K562 (cell line): ENCODE measurements around the gene ALAS2.
"Not testable (repeated sequence)": the region's sequence is repeated elsewhere in the genome, so short reads cannot be mapped to it uniquely, and the experiment has no call there.

ENCODE experiments used
- BHLHE40 ChIP-seq: IDR thresholded peaks from 2 replicates; pipeline ENCODE4 v1.6.1; 2011; ENCODE audit warnings: low read length, improper control_type of control experiment
- CLOCK ChIP-seq: fragments of 250-450 bp; sonication (Bioruptor Pico); IDR thresholded peaks from 2 replicates; pipeline ENCODE4 v1.4.0; 2020; ENCODE audit warnings: mild to moderate bottlenecking, moderate library complexity, borderline replicate concordance
- CTCF ChIP-seq, 3 experiments: IDR thresholded peaks in 2 of 3; conservative IDR thresholded peaks in 1 of 3; 2 replicates each; pipeline ENCODE4 v1.5.1; 2011 to 2012; ENCODE audit warnings: low read length in 3 of 3, mild to moderate bottlenecking in 3 of 3, control low read depth in 2 of 3, improper control_type of control experiment in 1 of 3, inconsistent platforms in 1 of 3, low read depth in 1 of 3, mixed read lengths in 1 of 3, moderate library complexity in 1 of 3; ENCODE audit not compliant: insufficient read depth in 2 of 3
- ELF1 ChIP-seq: fragments of 200-800 bp; sonication (Bioruptor generic); IDR thresholded peaks from 2 replicates; pipeline ENCODE4 v1.6.1; 2016; ENCODE audit warnings: missing genetic modification characterization, missing compliant biosample characterization
- ELK1 ChIP-seq: sonication (generic); formaldehyde crosslinking; IDR thresholded peaks from 2 replicates; pipeline ENCODE4 v1.8.1; 2022; ENCODE audit warnings: missing genetic modification reagents
- ESRRA ChIP-seq: fragments of 450-650 bp; IDR thresholded peaks from 2 replicates; pipeline ENCODE4 v1.6.1; 2014; ENCODE audit warnings: low read depth, mild to moderate bottlenecking, moderate library complexity, borderline replicate concordance
- MEF2A ChIP-seq: IDR thresholded peaks from 2 replicates; pipeline ENCODE4 v1.6.1; 2011; ENCODE audit warnings: low read depth, mild to moderate bottlenecking, low read length, moderate library complexity; ENCODE audit not compliant: control insufficient read depth
- MYC ChIP-seq, 2 experiments: fragments of 250-450 bp in 1 of 2; sonication (Bioruptor Pico) in 1 of 2; IDR thresholded peaks; 2 replicates each; pipeline versions ENCODE4 v1.5.1 to v1.6.1; 2012 to 2021; ENCODE audit warnings: low read depth in 2 of 2, borderline replicate concordance in 1 of 2, improper control_type of control experiment in 1 of 2, low read length in 1 of 2, mild to moderate bottlenecking in 1 of 2, moderate library complexity in 1 of 2
- PTBP1 ChIP-seq: fragments of 200-400 bp; formaldehyde crosslinking; IDR thresholded peaks from 2 replicates; pipeline ENCODE4 v1.6.1; 2017; ENCODE audit warnings: low read depth, low read length
- TRIM24 ChIP-seq, 2 experiments: fragments of 450-650 bp; IDR thresholded peaks; 2 replicates each; pipeline ENCODE4 v1.6.1; 2016
- ZNF12 ChIP-seq: sonication (generic); formaldehyde crosslinking; IDR thresholded peaks from 2 replicates; pipeline ENCODE4 v1.4.0; 2020; ENCODE audit warnings: mild to moderate bottlenecking, missing genetic modification reagents
- ZNF740 ChIP-seq, 3 experiments: fragments of 200-800 bp in 1 of 3; sonication (Bioruptor generic) in 1 of 3; sonication (generic) in 1 of 3; formaldehyde crosslinking in 1 of 3; IDR thresholded peaks; 2 replicates each; pipeline versions ENCODE4 v1.6.1 to v1.8.0; 2016 to 2022; ENCODE audit warnings: mild to moderate bottlenecking in 2 of 3, missing compliant biosample characterization in 2 of 3, missing genetic modification characterization in 2 of 3, missing genetic modification reagents in 1 of 3

GRCh38 chrX:55050599-55050998 lies 19.8 kb upstream of the ALAS2 start:
- TF ChIP-seq CLOCK; MYC (IDR thresholded peaks at IDR 0.05; ENCODE audit: low read depth, low read length); MYC (CRISPR knock-in tag; IDR thresholded peaks at IDR 0.05; ENCODE audit: borderline replicate concordance, low read depth); PTBP1; MEF2A; ZNF12 (CRISPR knock-in tag); ELF1 (tag); ZNF740 (CRISPR knock-in tag; IDR thresholded peaks at IDR 0.05); ZNF740 (tag; IDR thresholded peaks at IDR 0.05); TRIM24 (IDR thresholded peaks at IDR 0.05); CTCF (IDR thresholded peaks at IDR 0.05 in 2 of 3, conservative IDR thresholded peaks at IDR 0.05 in 1 of 3; ENCODE audit: insufficient read depth in 2 of 3, low read depth in 1 of 3, low read length in 3 of 3); BHLHE40; ESRRA; ELK1: not testable (repeated sequence)
